HCT116 (cell line): ENCODE measurements around the gene CRYZ. TPM values are rescaled to one million over a fixed set of nuclear protein-coding genes. Genes with fewer than 3 reads are reported as not detected.

Source experiments
- ATAC-seq: fragments of 200-7000 bp; cut with Tn5 transposase; 2 replicates; pipeline ENCODE4 v1.9.1; 2020; ENCODE audit warnings: mild to moderate bottlenecking, moderate library complexity
- BruUV-seq: library from RNA; stranded (reverse); fragments of 400-500 nt; replicated peaks from 2 replicates; lab custom pipeline; 2021; lab: Mats Ljungman, UMichigan
- CTCF ChIA-PET: fragments of 300-600 bp; sonication (Branson Sonifier 250); formaldehyde crosslinking; loops from one replicate; lab custom pipeline; 2021; ENCODE audit warnings: antibody characterized with exemption; lab: Charles Lee
- POLR2A ChIA-PET: fragments of 300-600, 350-600 bp; sonication (Branson Sonifier 250); formaldehyde crosslinking; loops from one replicate; lab custom pipeline; 2021; ENCODE audit warnings: antibody characterized with exemption; lab: Charles Lee
- RAD21 ChIA-PET, 2 experiments: fragments of 300-600 bp; sonication (Branson Sonifier 250); formaldehyde crosslinking; loops; one replicate each; lab custom pipeline; 2023; ENCODE audit warnings: low total read pairs in 2 of 2; ENCODE audit not compliant: uncharacterized antibody in 2 of 2, unreplicated experiment in 2 of 2, low non-redundant PET in 1 of 2; lab: Charles Lee
- DNase-seq: peaks from one replicate; pipeline ENCODE4 v3.0.0-alpha.2; 2010; ENCODE audit warnings: low read depth, low spot score
- H2AFZ ChIP-seq: fragments of 200-600 bp; shearing (Covaris generic), sonication (generic); 2 replicates; pipeline ENCODE4 v1.6.1; 2017; ENCODE audit warnings: low read depth, mixed run types, mixed read lengths, antibody characterized with exemption, low read length; ENCODE audit not compliant: poor library complexity, severe bottlenecking
- H3K27ac ChIP-seq: 2 replicates; pipeline ENCODE4 v1.5.1; 2012; ENCODE audit warnings: low read depth, low read length
- H3K27me3 ChIP-seq: fragments of 200-600 bp; sonication (generic); 2 replicates; pipeline ENCODE4 v1.6.1; 2016; ENCODE audit warnings: mixed run types, low read length, mixed read lengths; ENCODE audit not compliant: insufficient read depth
- H3K36me3 ChIP-seq, 2 experiments: fragments of 200-500 bp in 1 of 2; fragments of 200-600 bp in 1 of 2; sonication (Bioruptor generic) in 1 of 2; sonication (generic) in 1 of 2; 2 replicates each; pipeline versions ENCODE4 v1.5.1 to v1.6.1; 2014 to 2016; ENCODE audit warnings: low read length in 2 of 2, inconsistent platforms in 1 of 2, mixed read lengths in 1 of 2, mixed run types in 1 of 2; ENCODE audit not compliant: insufficient read depth in 2 of 2, control insufficient read depth in 1 of 2
- H3K4me1 ChIP-seq, 2 experiments: fragments of 200-600 bp in 1 of 2; sonication (generic) in 1 of 2; 2 replicates each; pipeline versions ENCODE4 v1.5.1 to v1.6.1; 2012 to 2017; ENCODE audit warnings: low read length in 2 of 2, inconsistent platforms in 1 of 2, mild to moderate bottlenecking in 1 of 2, mixed read lengths in 1 of 2, mixed run types in 1 of 2, moderate library complexity in 1 of 2; ENCODE audit not compliant: insufficient read depth in 2 of 2, control insufficient read depth in 1 of 2
- H3K4me2 ChIP-seq: fragments of 200-600 bp; sonication (generic); 2 replicates; pipeline ENCODE4 v1.6.1; 2017; ENCODE audit warnings: mixed run types, low read length, mixed read lengths
- H3K4me3 ChIP-seq, 2 experiments: fragments of 200-600 bp in 1 of 2; sonication (generic) in 1 of 2; replicated peaks in 1 of 2; 2 replicates each; pipeline ENCODE4 v1.5.1; 2011 to 2016; ENCODE audit warnings: low read length in 2 of 2, control low read depth in 1 of 2, low read depth in 1 of 2, mild to moderate bottlenecking in 1 of 2, mixed read lengths in 1 of 2, mixed run types in 1 of 2
- H3K79me2 ChIP-seq: fragments of 200-600 bp; sonication (generic); 2 replicates; pipeline ENCODE4 v1.6.1; 2017; ENCODE audit warnings: mild to moderate bottlenecking, mixed run types, low read length, moderate library complexity, mixed read lengths; ENCODE audit not compliant: insufficient read depth
- H3K9ac ChIP-seq: fragments of 200-600 bp; sonication (generic); 2 replicates; pipeline ENCODE4 v1.6.1; 2016; ENCODE audit warnings: low read length, mixed read lengths
- H3K9me2 ChIP-seq: fragments of 200-600 bp; sonication (generic), shearing (Covaris generic); 2 replicates; pipeline ENCODE4 v1.6.1; 2017; ENCODE audit warnings: mixed run types, mild to moderate bottlenecking, moderate library complexity; ENCODE audit not compliant: insufficient read depth
- H3K9me3 ChIP-seq, 2 experiments: fragments of 200-500 bp in 1 of 2; fragments of 200-600 bp in 1 of 2; sonication (Bioruptor generic) in 1 of 2; sonication (generic) in 1 of 2; 2 replicates each; pipeline ENCODE4 v1.6.1; 2014 to 2017; ENCODE audit warnings: low read length in 2 of 2, mixed read lengths in 2 of 2, inconsistent platforms in 1 of 2, low read depth in 1 of 2, mild to moderate bottlenecking in 1 of 2, mixed run types in 1 of 2, moderate library complexity in 1 of 2; ENCODE audit not compliant: control insufficient read depth in 1 of 2, insufficient read depth in 1 of 2
- H4K20me1 ChIP-seq: fragments of 200-600 bp; sonication (generic), shearing (Covaris generic); 2 replicates; pipeline ENCODE4 v1.6.1; 2017; ENCODE audit warnings: mixed run types, mild to moderate bottlenecking, moderate library complexity; ENCODE audit not compliant: insufficient read depth
- CBX3 ChIP-seq: IDR thresholded peaks from 2 replicates; pipeline ENCODE4 v1.6.1; 2012; ENCODE audit warnings: low read depth
- CEBPB ChIP-seq: IDR thresholded peaks from 2 replicates; pipeline ENCODE4 v1.6.1; 2012; ENCODE audit warnings: low read depth
- EGR1 ChIP-seq: IDR thresholded peaks from 2 replicates; pipeline ENCODE4 v1.6.1; 2012; ENCODE audit warnings: low read depth
- ELF1 ChIP-seq: IDR thresholded peaks from 2 replicates; pipeline ENCODE4 v1.6.1; 2012; ENCODE audit warnings: low read depth, borderline replicate concordance
- EZH2 ChIP-seq: fragments of 200-600 bp; sonication (generic); IDR thresholded peaks from 2 replicates; pipeline ENCODE4 v1.6.1; 2017; ENCODE audit warnings: antibody characterized with exemption, mixed run types
- EZH2phosphoT487 ChIP-seq: fragments of 200-600 bp; IDR thresholded peaks from 2 replicates; pipeline ENCODE4 v1.6.1; 2018; ENCODE audit warnings: antibody characterized with exemption, borderline replicate concordance
- JUND ChIP-seq: IDR thresholded peaks from 2 replicates; pipeline ENCODE4 v1.6.1; 2012
- POLR2A ChIP-seq: IDR thresholded peaks from 2 replicates; pipeline ENCODE4 v1.7.0; 2011; ENCODE audit warnings: borderline replicate concordance; ENCODE audit not compliant: insufficient read depth, insufficient read length; ENCODE audit errors: extremely low read depth
- POLR2AphosphoS5 ChIP-seq: IDR thresholded peaks from 2 replicates; pipeline ENCODE4 v1.6.1; 2011; ENCODE audit warnings: mild to moderate bottlenecking, low read depth, low read length, moderate library complexity
- RAD21 ChIP-seq: IDR thresholded peaks from 2 replicates; pipeline ENCODE4 v1.6.1; 2012; ENCODE audit warnings: low read depth, mild to moderate bottlenecking
- SIN3A ChIP-seq: IDR thresholded peaks from 2 replicates; pipeline ENCODE4 v1.6.1; 2012; ENCODE audit warnings: low read depth
- SP1 ChIP-seq: IDR thresholded peaks from 2 replicates; pipeline ENCODE4 v1.6.1; 2012; ENCODE audit warnings: low read depth
- SRF ChIP-seq: IDR thresholded peaks from 2 replicates; pipeline ENCODE4 v1.6.1; 2012; ENCODE audit warnings: low read depth
- TCF7L2 ChIP-seq: IDR thresholded peaks from 2 replicates; pipeline ENCODE4 v1.7.0; 2011; ENCODE audit warnings: borderline replicate concordance, inconsistent platforms; ENCODE audit not compliant: insufficient read depth, insufficient read length; ENCODE audit errors: extremely low read depth
- ZBTB33 ChIP-seq: IDR thresholded peaks from 2 replicates; pipeline ENCODE4 v1.6.1; 2011; ENCODE audit warnings: mild to moderate bottlenecking, low read length, moderate library complexity; ENCODE audit not compliant: insufficient replicate concordance; ENCODE audit errors: extremely low read depth
- intact Hi-C: fragments of 100-400 bp; cut with micrococcal nuclease; formaldehyde crosslinking; loops from 2 replicates; pipeline ENCODE4 v1.10.0; 2022
- total RNA-seq: library from RNA; stranded (reverse); gene quantifications from one replicate; pipeline ENCODE4 v1.2.1, GENCODE V29; 2021; ENCODE audit not compliant: unreplicated experiment
- TF ChIP-seq, protein P1 (sequence below): IDR thresholded peaks from 2 replicates; pipeline ENCODE4 v1.6.1; 2012
- TF ChIP-seq, protein P2 (sequence below), 3 experiments: fragments of 200-600 bp in 1 of 3; sonication (generic) in 1 of 3; IDR thresholded peaks in 2 of 3; conservative IDR thresholded peaks in 1 of 3; 2 replicates each; pipeline ENCODE4 v1.5.1; 2012 to 2017; ENCODE audit warnings: low read depth in 2 of 3, low read length in 2 of 3, antibody characterized with exemption in 1 of 3, borderline replicate concordance in 1 of 3, control low read depth in 1 of 3, mild to moderate bottlenecking in 1 of 3, mixed read lengths in 1 of 3, mixed run types in 1 of 3, moderate library complexity in 1 of 3; ENCODE audit not compliant: insufficient read depth in 1 of 3

Gene CRYZ
- total RNA-seq, 1 experiment from 2014 or later = 28.2 TPM

GRCh38 chr1:74717626-74718025 lies 15.2 kb downstream of the CRYZ start (continued):
- TF ChIP-seq, protein P1, sequence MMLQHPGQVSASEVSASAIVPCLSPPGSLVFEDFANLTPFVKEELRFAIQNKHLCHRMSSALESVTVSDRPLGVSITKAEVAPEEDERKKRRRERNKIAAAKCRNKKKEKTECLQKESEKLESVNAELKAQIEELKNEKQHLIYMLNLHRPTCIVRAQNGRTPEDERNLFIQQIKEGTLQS = no peak
- TF ChIP-seq SP1 = no peak

DNA sequence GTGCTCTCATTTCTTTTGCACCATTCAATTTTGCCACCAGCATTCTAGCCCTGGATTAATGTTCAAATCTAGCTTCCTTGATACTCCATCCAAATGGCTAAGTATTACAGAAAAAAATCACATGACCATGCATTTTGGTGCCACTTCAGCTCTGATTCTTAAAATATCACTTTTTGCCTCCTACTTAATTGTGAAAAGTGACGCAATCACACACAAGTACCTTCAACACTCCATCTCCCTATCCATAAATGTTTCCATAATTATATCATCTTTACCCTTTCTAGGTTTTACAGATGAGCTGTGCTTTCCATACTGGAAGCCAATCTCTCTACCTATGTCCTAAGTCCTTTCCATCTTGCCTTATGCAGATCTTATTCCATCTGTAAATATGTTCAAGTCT lies 16.0 kb downstream of the CRYZ start:
- intact Hi-C loops = no loop called here
- ChIA-PET POLR2A (no interaction called here), CTCF (no interaction called here), RAD21 (no interaction called here)
- no peaks in the 10 kb centered on the region for H3K79me2 ChIP-seq
- no peak for DNase-seq
- no peak overlapping the region for H3K4me2 ChIP-seq
- TF ChIP-seq JUND (no peak), CEBPB (no peak), EZH2 (no peak), CBX3 (no peak), POLR2A (no peak), EGR1 (no peak), SRF (no peak), EZH2phosphoT487 (no peak), TCF7L2 (no peak), ZBTB33 (no peak), SP1 (no peak), SIN3A (no peak), ELF1 (no peak), RAD21 (no peak), POLR2AphosphoS5 (no peak)
- TF ChIP-seq, protein P1 = no peak
- TF ChIP-seq, protein P2, sequence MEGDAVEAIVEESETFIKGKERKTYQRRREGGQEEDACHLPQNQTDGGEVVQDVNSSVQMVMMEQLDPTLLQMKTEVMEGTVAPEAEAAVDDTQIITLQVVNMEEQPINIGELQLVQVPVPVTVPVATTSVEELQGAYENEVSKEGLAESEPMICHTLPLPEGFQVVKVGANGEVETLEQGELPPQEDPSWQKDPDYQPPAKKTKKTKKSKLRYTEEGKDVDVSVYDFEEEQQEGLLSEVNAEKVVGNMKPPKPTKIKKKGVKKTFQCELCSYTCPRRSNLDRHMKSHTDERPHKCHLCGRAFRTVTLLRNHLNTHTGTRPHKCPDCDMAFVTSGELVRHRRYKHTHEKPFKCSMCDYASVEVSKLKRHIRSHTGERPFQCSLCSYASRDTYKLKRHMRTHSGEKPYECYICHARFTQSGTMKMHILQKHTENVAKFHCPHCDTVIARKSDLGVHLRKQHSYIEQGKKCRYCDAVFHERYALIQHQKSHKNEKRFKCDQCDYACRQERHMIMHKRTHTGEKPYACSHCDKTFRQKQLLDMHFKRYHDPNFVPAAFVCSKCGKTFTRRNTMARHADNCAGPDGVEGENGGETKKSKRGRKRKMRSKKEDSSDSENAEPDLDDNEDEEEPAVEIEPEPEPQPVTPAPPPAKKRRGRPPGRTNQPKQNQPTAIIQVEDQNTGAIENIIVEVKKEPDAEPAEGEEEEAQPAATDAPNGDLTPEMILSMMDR (IDR thresholded peaks at IDR 0.05 in 2 of 3, conservative IDR thresholded peaks at IDR 0.05 in 1 of 3; ENCODE audit: borderline replicate concordance in 1 of 3, insufficient read depth in 1 of 3, low read depth in 2 of 3, low read length in 2 of 3) = no peak
- no peaks in the 10 kb centered on the region for H3K9me3 ChIP-seq
- no peaks in the 10 kb centered on the region for H4K20me1 ChIP-seq
- H3K4me3 ChIP-seq = no peak overlapping the region
- H3K27me3 ChIP-seq = no peaks in the 10 kb centered on the region
- no peak overlapping the region for H3K27ac ChIP-seq
- H3K4me1 ChIP-seq = no peaks in the 10 kb centered on the region
- ATAC-seq = no peak
- peaks cover 5 to 8% of the 10 kb centered on the region in 2 experiments; a peak in 2 of 4 replicates for H3K36me3 ChIP-seq
- no peak overlapping the region for H3K9ac ChIP-seq
- H2AFZ ChIP-seq = no peak overlapping the region
- BruUV-seq = no TSS peak
- no peaks in the 10 kb centered on the region for H3K9me2 ChIP-seq
